T-helper 2 cell treated with Interferon-gamma antibody and Interleukin-4, amounts not matched to agents 5 μg/mL and 100 μg/mL, for 36 hours (primary cell): ENCODE data around the gene RPS6KA1.
"Not testable (repeated sequence)": the region's sequence is repeated elsewhere in the genome, so short reads cannot be mapped to it uniquely, and the experiment has no call there.

Experiments
- DNase-seq: peaks from one replicate; pipeline ENCODE4 v3.0.0; 2021; ENCODE audit warnings: low spot score
- H3K27ac Mint-ChIP-seq: one replicate; pipeline ENCODE4 v1.8.0; 2021; ENCODE audit warnings: mild to moderate bottlenecking, mixed read lengths
- H3K27me3 Mint-ChIP-seq: one replicate; pipeline ENCODE4 v1.8.0; 2021; ENCODE audit warnings: low read depth, mixed read lengths
- H3K36me3 Mint-ChIP-seq: one replicate; pipeline ENCODE4 v1.8.0; 2021; ENCODE audit warnings: low read depth, mixed read lengths
- H3K4me1 Mint-ChIP-seq: one replicate; pipeline ENCODE4 v1.8.0; 2021; ENCODE audit warnings: low read depth, mixed read lengths
- H3K4me3 Mint-ChIP-seq: one replicate; pipeline ENCODE4 v1.8.0; 2022; ENCODE audit warnings: mild to moderate bottlenecking, moderate library complexity, mixed read lengths
- H3K9me3 Mint-ChIP-seq: one replicate; pipeline ENCODE4 v1.8.0; 2021; ENCODE audit warnings: mixed read lengths

Gene RPS6KA1

GRCh38 chr1:26529655-26530409, at the start of gene RPS6KA1:
Gene RPS6KA1 (plus strand): TSS chr1:26529761. CDS start chr1:26529921, 160 bp downstream.
- Mint-ChIP-seq H3K36me3 (no peaks in the 10 kb centered on the region), H3K9me3 (no peaks in the 10 kb centered on the region), H3K27ac (peak within 1 kb of the TSS; percentile 93), H3K4me1 (peaks cover 22% of the 10 kb centered on the region), H3K27me3 (peaks cover 4% of the 10 kb centered on the region), H3K4me3 (peak within 1 kb of the TSS; percentile 96)
- DNase-seq, result peak; percentile 69

- no peak overlapping the region for H3K4me3 Mint-ChIP-seq
- no peak overlapping the region for H3K27ac Mint-ChIP-seq
- no peaks in the 10 kb centered on the region for H3K27me3 Mint-ChIP-seq
- no peak for DNase-seq
- H3K36me3 Mint-ChIP-seq, result peaks cover 10% of the 10 kb centered on the region
- no peaks in the 10 kb centered on the region for H3K4me1 Mint-ChIP-seq
- no peaks in the 10 kb centered on the region for H3K9me3 Mint-ChIP-seq
Measured at GRCh38 chr1:26482921-26483320, 46.6 kb upstream of the RPS6KA1 start.

GRCh38 chr1:26483980-26484379, 45.6 kb upstream of the RPS6KA1 start:
- H3K27ac Mint-ChIP-seq, result no peak overlapping the region
- DNase-seq, result no peak
- H3K4me3 Mint-ChIP-seq, result no peak overlapping the region
- H3K4me1 Mint-ChIP-seq, result no peaks in the 10 kb centered on the region
- peaks cover 3% of the 10 kb centered on the region for H3K36me3 Mint-ChIP-seq
- no peaks in the 10 kb centered on the region for H3K27me3 Mint-ChIP-seq
- H3K9me3 Mint-ChIP-seq, result no peaks in the 10 kb centered on the region

- Mint-ChIP-seq H3K36me3 (no peaks in the 10 kb centered on the region), H3K4me1 (peaks cover 2% of the 10 kb centered on the region), H3K9me3 (no peaks in the 10 kb centered on the region), H3K27me3 (no peaks in the 10 kb centered on the region), H3K27ac (no peak overlapping the region), H3K4me3 (no peak overlapping the region)
- DNase-seq, result no peak
Measured at GRCh38 chr1:26490155-26490554, 39.4 kb upstream of the RPS6KA1 start.

- no peaks in the 10 kb centered on the region for H3K9me3 Mint-ChIP-seq
- no peaks in the 10 kb centered on the region for H3K27me3 Mint-ChIP-seq
- H3K27ac Mint-ChIP-seq, result no peak overlapping the region
- no peak for DNase-seq
- no peaks in the 10 kb centered on the region for H3K36me3 Mint-ChIP-seq
- no peak overlapping the region for H3K4me3 Mint-ChIP-seq
- H3K4me1 Mint-ChIP-seq, result peaks cover 5% of the 10 kb centered on the region
Measured at GRCh38 chr1:26493267-26493666, 36.3 kb upstream of the RPS6KA1 start.

- H3K36me3 Mint-ChIP-seq, result no peaks in the 10 kb centered on the region
- DNase-seq, result no peak
- H3K4me1 Mint-ChIP-seq, result peaks cover 7% of the 10 kb centered on the region
- no peak overlapping the region for H3K4me3 Mint-ChIP-seq
- no peaks in the 10 kb centered on the region for H3K9me3 Mint-ChIP-seq
- peak overlapping the region; percentile 68 for H3K27ac Mint-ChIP-seq
- no peaks in the 10 kb centered on the region for H3K27me3 Mint-ChIP-seq
Measured at GRCh38 chr1:26493938-26494337, 35.6 kb upstream of the RPS6KA1 start.

GRCh38 chr1:26496861-26497260, 32.7 kb upstream of the RPS6KA1 start:
- Mint-ChIP-seq H3K27ac (no peak overlapping the region), H3K4me1 (peaks cover 16% of the 10 kb centered on the region), H3K36me3 (no peaks in the 10 kb centered on the region), H3K9me3 (no peaks in the 10 kb centered on the region), H3K27me3 (no peaks in the 10 kb centered on the region), H3K4me3 (no peak overlapping the region)
- DNase-seq, result no peak

GRCh38 chr1:26498894-26499293, 30.7 kb upstream of the RPS6KA1 start:
- no peaks in the 10 kb centered on the region for H3K9me3 Mint-ChIP-seq
- no peaks in the 10 kb centered on the region for H3K27me3 Mint-ChIP-seq
- H3K4me1 Mint-ChIP-seq, result peaks cover 22% of the 10 kb centered on the region
- no peaks in the 10 kb centered on the region for H3K36me3 Mint-ChIP-seq
- peak overlapping the region; percentile 52 for H3K4me3 Mint-ChIP-seq
- peak overlapping the region; percentile 55 for H3K27ac Mint-ChIP-seq
- DNase-seq, result no peak

GRCh38 chr1:26500488-26501175, 28.9 kb upstream of the RPS6KA1 start:
- Mint-ChIP-seq H3K36me3 (no peaks in the 10 kb centered on the region), H3K4me3 (peak overlapping the region; percentile 92), H3K4me1 (peaks cover 22% of the 10 kb centered on the region), H3K9me3 (no peaks in the 10 kb centered on the region), H3K27me3 (no peaks in the 10 kb centered on the region), H3K27ac (peak overlapping the region; percentile 95)
- DNase-seq, result peak; percentile 87

- not testable (repeated sequence) for DNase-seq, H3K36me3 Mint-ChIP-seq, H3K27ac Mint-ChIP-seq, H3K27me3 Mint-ChIP-seq, H3K9me3 Mint-ChIP-seq, H3K4me1 Mint-ChIP-seq, H3K4me3 Mint-ChIP-seq
Measured at GRCh38 chr1:26510711-26511110, 18.9 kb upstream of the RPS6KA1 start.

- not testable (repeated sequence) for H3K9me3 Mint-ChIP-seq, H3K4me3 Mint-ChIP-seq, DNase-seq, H3K36me3 Mint-ChIP-seq, H3K27ac Mint-ChIP-seq, H3K4me1 Mint-ChIP-seq, H3K27me3 Mint-ChIP-seq
Measured at GRCh38 chr1:26515836-26516235, 13.7 kb upstream of the RPS6KA1 start.

- peaks cover 3% of the 10 kb centered on the region for H3K27me3 Mint-ChIP-seq
Measured at GRCh38 chr1:26516987-26517765, 12.4 kb upstream of the RPS6KA1 start.

GRCh38 chr1:26517766-26518049, 11.9 kb upstream of the RPS6KA1 start:
- Mint-ChIP-seq H3K4me3 (no peak overlapping the region), H3K27me3 (peaks cover 4% of the 10 kb centered on the region), H3K27ac (no peak overlapping the region), H3K4me1 (no peaks in the 10 kb centered on the region), H3K9me3 (no peaks in the 10 kb centered on the region), H3K36me3 (no peaks in the 10 kb centered on the region)
- no peak for DNase-seq

More at GRCh38 chr1:26516987-26517765, 12.4 kb upstream of the RPS6KA1 start:
- Mint-ChIP-seq H3K27ac (no peak overlapping the region), H3K4me3 (no peak overlapping the region), H3K9me3 (no peaks in the 10 kb centered on the region), H3K36me3 (no peaks in the 10 kb centered on the region), H3K4me1 (no peaks in the 10 kb centered on the region)
- no peak for DNase-seq

GRCh38 chr1:26518355-26518754, 11.2 kb upstream of the RPS6KA1 start:
- no peak for DNase-seq
- no peaks in the 10 kb centered on the region for H3K4me1 Mint-ChIP-seq
- H3K27ac Mint-ChIP-seq, result no peak overlapping the region
- H3K36me3 Mint-ChIP-seq, result no peaks in the 10 kb centered on the region
- no peak overlapping the region for H3K4me3 Mint-ChIP-seq
- H3K27me3 Mint-ChIP-seq, result peaks cover 5% of the 10 kb centered on the region
- no peaks in the 10 kb centered on the region for H3K9me3 Mint-ChIP-seq
